ENCODE results near the gene FRMD4A.

DNA sequence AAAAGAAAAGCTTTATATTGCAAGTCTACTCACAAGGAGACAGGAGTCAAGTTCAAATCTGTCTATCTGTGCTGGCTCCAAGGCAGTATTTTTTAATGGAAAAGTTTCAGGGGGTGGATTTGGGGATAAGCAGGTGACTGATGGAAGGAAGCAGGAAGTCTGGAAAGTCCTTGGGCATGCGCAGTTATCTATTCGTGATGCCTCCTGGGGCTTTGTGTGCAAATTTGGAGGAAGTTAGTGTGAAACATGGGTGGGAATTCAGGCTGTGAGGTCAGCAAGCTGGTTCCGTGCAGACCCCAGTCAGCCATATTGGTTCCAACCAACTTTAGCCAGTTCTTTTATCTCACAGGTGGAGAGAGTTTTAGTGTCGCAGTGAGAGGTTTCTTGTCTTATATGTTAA, 140.0 kb downstream of the FRMD4A start:
- TF ChIP-seq, protein P1, sequence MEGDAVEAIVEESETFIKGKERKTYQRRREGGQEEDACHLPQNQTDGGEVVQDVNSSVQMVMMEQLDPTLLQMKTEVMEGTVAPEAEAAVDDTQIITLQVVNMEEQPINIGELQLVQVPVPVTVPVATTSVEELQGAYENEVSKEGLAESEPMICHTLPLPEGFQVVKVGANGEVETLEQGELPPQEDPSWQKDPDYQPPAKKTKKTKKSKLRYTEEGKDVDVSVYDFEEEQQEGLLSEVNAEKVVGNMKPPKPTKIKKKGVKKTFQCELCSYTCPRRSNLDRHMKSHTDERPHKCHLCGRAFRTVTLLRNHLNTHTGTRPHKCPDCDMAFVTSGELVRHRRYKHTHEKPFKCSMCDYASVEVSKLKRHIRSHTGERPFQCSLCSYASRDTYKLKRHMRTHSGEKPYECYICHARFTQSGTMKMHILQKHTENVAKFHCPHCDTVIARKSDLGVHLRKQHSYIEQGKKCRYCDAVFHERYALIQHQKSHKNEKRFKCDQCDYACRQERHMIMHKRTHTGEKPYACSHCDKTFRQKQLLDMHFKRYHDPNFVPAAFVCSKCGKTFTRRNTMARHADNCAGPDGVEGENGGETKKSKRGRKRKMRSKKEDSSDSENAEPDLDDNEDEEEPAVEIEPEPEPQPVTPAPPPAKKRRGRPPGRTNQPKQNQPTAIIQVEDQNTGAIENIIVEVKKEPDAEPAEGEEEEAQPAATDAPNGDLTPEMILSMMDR (IDR thresholded peaks at IDR 0.05) = no peak
- no peak for TF ChIP-seq POLR2AphosphoS5 (IDR thresholded peaks at IDR 0.05)
